ENCODE data around the gene CST8.

CST8 gene

DNA sequence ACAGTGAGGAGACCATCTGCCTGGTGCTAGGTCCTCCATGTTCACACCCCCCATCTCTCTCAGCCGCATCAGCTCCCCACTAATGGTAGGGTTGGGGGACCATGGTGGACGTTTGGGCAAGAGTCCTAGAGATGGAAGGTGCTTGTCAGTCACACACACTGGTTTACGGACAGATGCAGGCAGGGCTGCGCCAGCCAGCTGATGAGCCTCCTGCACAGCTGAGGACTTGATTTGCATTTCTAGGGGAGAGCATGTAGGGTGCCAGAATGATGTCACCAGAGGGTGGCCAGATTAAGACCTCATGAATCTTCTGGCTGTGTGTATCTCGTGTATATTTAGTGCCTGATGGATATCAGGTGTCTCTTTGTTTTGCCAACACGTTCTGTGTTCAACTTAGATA lies 28.6 kb downstream of the CST8 start:
- WGBS, 2 experiments (ENCODE audit: insufficient coverage in 2 of 2): 85 to 100% methylated on average over 3 to 4 of the region's 6 CpGs
- no peak overlapping the region for H3K27ac ChIP-seq (ENCODE audit: low read depth, low read length, severe bottlenecking)
- H3K36me3 ChIP-seq (ENCODE audit: control insufficient read depth, insufficient read depth, low read length): no peaks in the 10 kb centered on the region
- H3K9me3 ChIP-seq (ENCODE audit: control insufficient read depth, low read length): no peaks in the 10 kb centered on the region
- no peak overlapping the region for H3K4me3 ChIP-seq (ENCODE audit: extremely low read depth, insufficient read depth, low read length, poor library complexity, severe bottlenecking)
- no peaks in the 10 kb centered on the region for H3K4me1 ChIP-seq (ENCODE audit: control insufficient read depth, insufficient read depth, low read length, poor library complexity, severe bottlenecking)

DNA sequence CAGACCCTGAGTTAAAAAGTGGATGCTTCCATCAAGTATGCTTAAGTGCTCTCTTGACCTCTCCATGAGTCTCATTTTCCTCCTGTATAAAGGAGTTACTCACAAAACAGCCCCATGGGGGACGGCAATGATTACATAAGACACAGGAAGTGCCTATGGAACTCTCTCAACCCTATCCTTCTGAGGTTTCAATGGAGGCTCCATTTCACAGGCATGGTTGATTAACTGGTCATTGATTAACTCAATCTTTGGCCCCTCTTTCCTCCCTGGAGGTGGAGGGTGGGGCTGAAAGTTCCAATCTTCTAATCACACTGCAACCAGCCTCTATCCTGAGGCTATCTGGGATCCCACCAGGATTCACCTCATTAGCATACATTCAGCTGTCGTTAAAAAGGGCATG lies 29.3 kb downstream of the CST8 start:
- Histone ChIP-seq H3K36me3 (ENCODE audit: control insufficient read depth, insufficient read depth, low read length) (no peaks in the 10 kb centered on the region), H3K4me1 (ENCODE audit: control insufficient read depth, insufficient read depth, low read length, poor library complexity, severe bottlenecking) (no peaks in the 10 kb centered on the region), H3K27ac (ENCODE audit: low read depth, low read length, severe bottlenecking) (no peak overlapping the region), H3K9me3 (ENCODE audit: control insufficient read depth, low read length) (no peaks in the 10 kb centered on the region), H3K4me3 (ENCODE audit: extremely low read depth, insufficient read depth, low read length, poor library complexity, severe bottlenecking) (no peak overlapping the region)
- WGBS, 2 experiments (ENCODE audit: insufficient coverage in 2 of 2): 40 to 69% methylated on average over 1 to 2 of the region's 2 CpGs

DNA sequence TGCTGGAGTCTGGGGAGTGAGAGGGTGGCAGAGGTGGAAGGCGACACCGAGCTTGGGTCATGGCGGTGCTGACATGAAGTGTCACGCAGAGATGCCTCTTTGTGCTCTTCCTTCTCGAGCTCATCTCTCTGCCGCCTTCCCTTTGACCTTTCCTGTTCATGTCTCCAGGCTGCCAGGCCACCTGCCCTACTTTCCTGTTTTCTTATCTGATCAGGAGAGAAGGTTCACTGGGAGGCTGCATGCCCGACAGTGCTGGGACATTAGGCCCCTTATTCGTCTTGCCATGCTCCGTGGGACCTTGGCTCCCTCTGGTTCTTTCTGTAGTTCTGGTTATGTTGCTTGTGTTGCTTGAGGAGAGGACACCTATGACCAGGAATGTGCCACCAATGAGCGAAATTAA lies 33.2 kb downstream of the CST8 start:
- WGBS, 2 experiments (ENCODE audit: insufficient coverage in 2 of 2): 92 to 97% methylated on average over 6 to 8 of the region's 10 CpGs
- Histone ChIP-seq H3K9me3 (ENCODE audit: control insufficient read depth, low read length) (peaks cover 9% of the 10 kb centered on the region), H3K36me3 (ENCODE audit: control insufficient read depth, insufficient read depth, low read length) (no peaks in the 10 kb centered on the region), H3K4me1 (ENCODE audit: control insufficient read depth, insufficient read depth, low read length, poor library complexity, severe bottlenecking) (no peaks in the 10 kb centered on the region), H3K4me3 (ENCODE audit: extremely low read depth, insufficient read depth, low read length, poor library complexity, severe bottlenecking) (no peak overlapping the region), H3K27ac (ENCODE audit: low read depth, low read length, severe bottlenecking) (no peak overlapping the region)

DNA sequence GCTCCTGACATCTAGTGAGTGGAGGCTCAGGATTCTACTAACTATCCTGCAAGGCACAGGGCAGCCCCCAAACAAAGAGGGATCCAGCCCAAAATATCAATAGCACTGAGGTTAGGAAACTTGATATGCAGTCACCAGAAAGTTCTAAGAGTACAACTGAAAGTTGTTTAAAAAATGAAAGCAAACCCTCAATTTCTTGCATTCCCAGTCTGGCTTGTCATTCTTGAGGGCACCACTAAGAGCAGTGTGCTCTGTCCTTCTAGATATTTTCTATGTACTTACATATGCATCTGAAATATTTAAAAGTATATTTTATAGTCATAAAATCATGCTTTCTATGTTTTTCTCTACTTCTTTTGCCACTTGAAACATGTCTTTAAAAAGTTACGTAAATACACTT lies 35.9 kb downstream of the CST8 start:
- no peak overlapping the region for H3K27ac ChIP-seq (ENCODE audit: low read depth, low read length, severe bottlenecking)
- H3K9me3 ChIP-seq (ENCODE audit: control insufficient read depth, low read length): peaks cover 9% of the 10 kb centered on the region
- no peak overlapping the region for H3K4me3 ChIP-seq (ENCODE audit: extremely low read depth, insufficient read depth, low read length, poor library complexity, severe bottlenecking)
- no peaks in the 10 kb centered on the region for H3K36me3 ChIP-seq (ENCODE audit: control insufficient read depth, insufficient read depth, low read length)
- WGBS, 2 experiments (ENCODE audit: insufficient coverage in 2 of 2): no CpG with 5 or more reads among the region's 1 CpG
- no peaks in the 10 kb centered on the region for H3K4me1 ChIP-seq (ENCODE audit: control insufficient read depth, insufficient read depth, low read length, poor library complexity, severe bottlenecking)

DNA sequence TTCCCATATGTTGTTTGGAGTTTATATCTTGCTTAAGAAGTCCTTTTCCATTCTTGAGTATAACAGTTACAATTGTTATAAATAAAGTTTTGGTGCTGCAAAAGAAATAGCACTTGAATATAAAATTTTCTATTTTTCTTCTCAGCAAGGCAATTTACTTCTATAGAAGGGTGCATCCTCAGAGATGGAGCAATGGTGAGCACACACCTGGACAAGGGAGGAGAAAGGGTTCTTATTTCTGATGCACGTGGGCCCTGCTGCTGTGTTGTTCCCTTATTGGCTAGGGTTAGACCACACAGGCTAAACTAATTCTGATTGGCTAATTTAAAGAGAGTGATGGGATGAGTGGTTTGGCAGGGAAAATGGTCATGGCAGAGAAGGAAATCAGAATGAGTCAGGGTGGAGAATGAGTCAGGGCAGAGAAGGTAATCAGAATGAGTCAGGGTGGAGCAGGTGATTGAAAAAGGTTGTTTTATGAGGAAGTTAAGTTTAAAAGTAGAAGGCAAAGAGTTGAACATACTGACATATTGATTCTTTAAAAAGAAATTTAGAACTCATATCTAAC lies 38.0 kb downstream of the CST8 start:
- H3K36me3 ChIP-seq (ENCODE audit: control insufficient read depth, insufficient read depth, low read length): no peaks in the 10 kb centered on the region
- WGBS, 2 experiments (ENCODE audit: insufficient coverage in 2 of 2): 63 to 75% methylated on average over 1 of the region's 1 CpG
- no peak overlapping the region for H3K27ac ChIP-seq (ENCODE audit: low read depth, low read length, severe bottlenecking)
- H3K4me3 ChIP-seq (ENCODE audit: extremely low read depth, insufficient read depth, low read length, poor library complexity, severe bottlenecking): no peak overlapping the region
- peaks cover 9% of the 10 kb centered on the region for H3K9me3 ChIP-seq (ENCODE audit: control insufficient read depth, low read length)
- no peaks in the 10 kb centered on the region for H3K4me1 ChIP-seq (ENCODE audit: control insufficient read depth, insufficient read depth, low read length, poor library complexity, severe bottlenecking)

DNA sequence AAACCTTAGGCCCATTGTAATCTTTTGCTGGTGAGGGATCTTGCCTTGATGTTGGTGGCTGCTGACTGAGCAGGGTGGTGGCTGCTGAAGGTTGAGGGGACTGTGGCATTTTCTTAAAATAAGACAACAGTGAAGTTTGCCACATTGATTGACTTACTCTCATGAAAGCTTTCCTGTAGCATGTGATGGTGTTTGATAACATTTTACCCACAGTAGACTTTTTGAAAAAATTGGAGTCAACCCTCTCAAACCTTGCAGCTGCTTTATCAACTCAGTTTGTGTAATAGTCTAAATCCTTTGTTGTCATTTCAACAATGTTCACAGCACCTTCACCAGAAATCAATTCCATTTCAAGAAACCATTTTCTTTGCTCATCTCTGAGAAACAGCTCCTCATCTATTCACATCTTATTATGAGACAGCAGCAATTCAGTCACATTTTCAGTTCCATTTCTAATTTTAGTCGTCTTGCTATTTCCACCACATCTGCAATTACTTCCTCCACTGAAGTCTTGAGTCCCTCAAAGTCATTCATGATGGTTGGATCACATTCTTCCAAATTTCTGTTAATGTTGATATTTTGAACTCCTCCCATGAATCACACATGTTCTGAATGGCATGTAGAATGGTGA lies 40.1 kb downstream of the CST8 start:
- 70 to 86% methylated on average over 1 of the region's 1 CpG for WGBS, 2 experiments (ENCODE audit: insufficient coverage in 2 of 2)
- H3K27ac ChIP-seq (ENCODE audit: low read depth, low read length, severe bottlenecking): no peak overlapping the region
- H3K4me1 ChIP-seq (ENCODE audit: control insufficient read depth, insufficient read depth, low read length, poor library complexity, severe bottlenecking): no peaks in the 10 kb centered on the region
- no peaks in the 10 kb centered on the region for H3K36me3 ChIP-seq (ENCODE audit: control insufficient read depth, insufficient read depth, low read length)
- H3K4me3 ChIP-seq (ENCODE audit: extremely low read depth, insufficient read depth, low read length, poor library complexity, severe bottlenecking): no peak overlapping the region
- H3K9me3 ChIP-seq (ENCODE audit: control insufficient read depth, low read length): peaks cover 9% of the 10 kb centered on the region

DNA sequence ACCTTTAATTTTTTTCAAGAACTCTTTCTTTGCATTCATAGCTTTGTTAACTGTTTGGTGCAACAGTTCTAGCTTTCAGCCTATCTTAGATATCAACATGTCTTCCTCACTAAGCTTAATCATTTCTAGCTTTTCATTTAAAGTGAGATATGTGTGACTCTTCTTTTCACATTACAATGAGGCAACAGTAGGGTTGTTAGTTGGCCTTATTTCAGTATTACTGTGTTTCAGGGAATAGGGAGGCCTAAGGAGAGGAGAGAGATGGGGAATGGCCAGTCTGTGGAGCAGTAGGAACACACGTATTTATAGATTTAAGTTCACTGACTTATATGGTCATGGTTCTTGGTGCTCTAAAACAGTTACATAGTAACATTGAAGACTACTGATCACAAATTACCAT lies 41.6 kb downstream of the CST8 start:
- no peak overlapping the region for H3K27ac ChIP-seq (ENCODE audit: low read depth, low read length, severe bottlenecking)
- no CpG with 5 or more reads among the region's 1 CpG for WGBS, 2 experiments (ENCODE audit: insufficient coverage in 2 of 2)
- H3K9me3 ChIP-seq (ENCODE audit: control insufficient read depth, low read length): peaks cover 9% of the 10 kb centered on the region
- no peaks in the 10 kb centered on the region for H3K4me1 ChIP-seq (ENCODE audit: control insufficient read depth, insufficient read depth, low read length, poor library complexity, severe bottlenecking)
- no peaks in the 10 kb centered on the region for H3K36me3 ChIP-seq (ENCODE audit: control insufficient read depth, insufficient read depth, low read length)
- H3K4me3 ChIP-seq (ENCODE audit: extremely low read depth, insufficient read depth, low read length, poor library complexity, severe bottlenecking): no peak overlapping the region

DNA sequence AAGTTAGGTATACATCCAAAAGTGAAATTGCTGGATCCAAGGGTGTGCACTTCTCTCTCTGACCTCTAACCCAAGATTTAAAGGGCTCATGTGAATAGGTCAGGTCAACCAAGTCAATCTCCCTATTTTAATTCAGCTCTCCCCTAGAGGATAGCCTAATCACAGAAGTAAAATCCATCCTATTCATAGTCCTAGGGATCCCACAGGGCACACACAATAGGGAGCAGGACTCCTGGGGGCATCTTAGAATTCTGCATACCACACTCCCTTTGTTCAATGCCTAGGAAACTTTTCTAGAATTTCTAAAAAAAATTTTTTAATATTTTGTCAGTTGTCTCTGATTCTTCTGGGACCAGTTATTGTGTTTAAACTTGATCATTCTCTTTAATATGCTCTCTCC lies 42.2 kb downstream of the CST8 start:
- Histone ChIP-seq H3K9me3 (ENCODE audit: control insufficient read depth, low read length) (peaks cover 6% of the 10 kb centered on the region), H3K4me3 (ENCODE audit: extremely low read depth, insufficient read depth, low read length, poor library complexity, severe bottlenecking) (no peak overlapping the region), H3K4me1 (ENCODE audit: control insufficient read depth, insufficient read depth, low read length, poor library complexity, severe bottlenecking) (no peaks in the 10 kb centered on the region), H3K36me3 (ENCODE audit: control insufficient read depth, insufficient read depth, low read length) (no peaks in the 10 kb centered on the region), H3K27ac (ENCODE audit: low read depth, low read length, severe bottlenecking) (no peak overlapping the region)

DNA sequence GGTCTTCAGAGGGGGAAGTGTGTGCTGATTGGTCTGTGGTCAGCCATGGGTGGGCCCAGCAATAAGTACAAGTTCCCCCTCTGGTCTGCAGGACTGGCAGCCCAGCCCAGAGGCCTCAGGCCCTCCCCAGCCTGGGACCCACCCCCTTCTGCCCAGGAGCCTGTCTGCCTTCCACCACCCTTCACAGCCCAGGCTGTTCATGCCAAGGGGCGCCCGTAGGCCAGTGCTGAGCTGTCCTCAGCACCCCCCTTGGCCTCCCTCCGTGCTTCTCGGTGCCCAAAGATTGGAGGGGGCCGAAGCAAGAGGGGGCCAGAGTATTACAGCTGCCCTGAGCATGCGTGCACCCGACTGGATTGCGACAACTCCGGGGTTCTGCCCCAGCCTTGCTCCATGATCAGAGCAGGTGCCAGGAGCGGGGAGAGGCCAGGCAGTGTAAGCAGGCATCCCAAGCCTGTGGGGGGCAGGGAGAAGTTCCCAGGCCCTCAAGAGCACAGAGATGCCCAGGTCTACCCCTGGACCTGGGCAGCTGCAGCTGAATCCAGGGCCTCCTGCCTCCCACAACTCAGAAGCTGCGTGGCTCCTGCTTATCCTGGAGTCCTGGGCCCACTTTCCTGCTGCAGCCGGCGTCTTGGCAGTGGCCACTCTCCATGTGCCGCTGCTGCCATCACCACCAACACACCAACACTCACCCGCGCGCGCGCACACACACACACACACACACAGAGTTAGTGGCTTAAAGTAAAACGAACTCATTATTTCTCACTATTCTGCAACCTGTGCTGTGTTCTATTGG lies 44.1 kb downstream of the CST8 start:
- Histone ChIP-seq H3K27ac (ENCODE audit: low read depth, low read length, severe bottlenecking) (no peak overlapping the region), H3K36me3 (ENCODE audit: control insufficient read depth, insufficient read depth, low read length) (no peaks in the 10 kb centered on the region), H3K4me1 (ENCODE audit: control insufficient read depth, insufficient read depth, low read length, poor library complexity, severe bottlenecking) (no peaks in the 10 kb centered on the region), H3K4me3 (ENCODE audit: extremely low read depth, insufficient read depth, low read length, poor library complexity, severe bottlenecking) (no peak overlapping the region), H3K9me3 (ENCODE audit: control insufficient read depth, low read length) (no peaks in the 10 kb centered on the region)
- 79 to 90% methylated on average over 9 to 13 of the region's 20 CpGs for WGBS, 2 experiments (ENCODE audit: insufficient coverage in 2 of 2)

DNA sequence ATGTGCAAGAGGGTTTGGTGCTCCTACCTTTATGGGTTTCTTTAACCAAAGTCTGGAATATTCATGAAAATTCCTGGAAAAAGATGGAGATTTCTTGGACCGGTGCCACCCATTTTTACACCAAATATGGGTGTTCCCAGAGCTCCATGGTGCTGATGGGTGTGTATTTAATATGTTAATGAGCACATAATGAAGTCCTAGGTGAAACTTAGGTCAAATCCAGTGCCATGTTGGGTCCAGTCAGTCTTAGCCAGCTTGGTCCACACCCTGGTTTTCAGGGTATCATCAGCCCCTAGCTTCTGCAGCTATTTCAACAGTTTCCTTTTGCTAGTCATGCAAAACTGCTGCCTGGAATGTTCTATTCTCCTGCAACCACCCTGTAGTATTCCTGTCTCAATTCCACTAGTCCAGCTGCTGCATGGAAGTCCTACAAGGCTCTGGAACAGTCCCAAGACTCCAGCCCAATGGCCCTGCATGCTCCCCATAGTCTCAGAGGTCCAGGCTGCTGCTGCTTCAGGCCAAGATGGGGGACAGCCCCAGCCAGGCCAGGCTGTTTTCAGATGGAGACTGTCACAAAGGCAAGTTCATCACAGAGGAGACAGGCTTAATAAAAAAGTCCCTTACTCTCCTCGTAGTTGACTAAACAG lies 45.5 kb downstream of the CST8 start:
- H3K9me3 ChIP-seq (ENCODE audit: control insufficient read depth, low read length): no peaks in the 10 kb centered on the region
- no peak overlapping the region for H3K27ac ChIP-seq (ENCODE audit: low read depth, low read length, severe bottlenecking)
- H3K4me3 ChIP-seq (ENCODE audit: extremely low read depth, insufficient read depth, low read length, poor library complexity, severe bottlenecking): no peak overlapping the region
- no CpG with 5 or more reads among the region's 2 CpGs for WGBS, 2 experiments (ENCODE audit: insufficient coverage in 2 of 2)
- no peaks in the 10 kb centered on the region for H3K36me3 ChIP-seq (ENCODE audit: control insufficient read depth, insufficient read depth, low read length)
- H3K4me1 ChIP-seq (ENCODE audit: control insufficient read depth, insufficient read depth, low read length, poor library complexity, severe bottlenecking): peaks cover under 1% of the 10 kb centered on the region

All from mesodermal cell (in vitro differentiated cells).